Panc1 (cell line): ENCODE results near the gene TMEM220. TPM values are rescaled to one million over a fixed set of nuclear protein-coding genes. Genes with fewer than 3 reads are reported as not detected.

Source experiments
- ATAC-seq: fragments of 200-7000 bp; cut with Tn5 transposase; 2 replicates; pipeline ENCODE4 v1.9.1; 2020; ENCODE audit warnings: mild to moderate bottlenecking, moderate library complexity
- BruUV-seq: library from RNA; stranded (reverse); fragments of 400-500 nt; replicated peaks from 2 replicates; lab custom pipeline; 2021; lab: Mats Ljungman, UMichigan
- CTCF ChIA-PET: fragments of 300-600 bp; sonication (Branson Sonifier 250); formaldehyde crosslinking; loops from one replicate; lab custom pipeline; 2022; ENCODE audit warnings: antibody characterized with exemption; lab: Charles Lee
- POLR2A ChIA-PET: fragments of 300-600 bp; sonication (Branson Sonifier 250); formaldehyde crosslinking; loops from one replicate; lab custom pipeline; 2022; ENCODE audit warnings: antibody characterized with exemption; lab: Charles Lee
- DNase-seq: peaks from one replicate; pipeline ENCODE4 v3.0.0-alpha.2; 2010; ENCODE audit warnings: low read depth, low spot score
- H3K27ac ChIP-seq: 2 replicates; pipeline ENCODE4 v1.5.1; 2011; ENCODE audit warnings: mild to moderate bottlenecking, low read length, inconsistent platforms
- H3K27me3 ChIP-seq: fragments of 200-500 bp; sonication (Bioruptor generic); 2 replicates; pipeline ENCODE4 v1.6.0; 2014; ENCODE audit warnings: low read length, inconsistent platforms; ENCODE audit not compliant: control insufficient read depth, insufficient read depth
- H3K36me3 ChIP-seq: fragments of 200-500 bp; sonication (Bioruptor generic); 2 replicates; pipeline ENCODE4 v1.5.1; 2014; ENCODE audit warnings: inconsistent platforms, mild to moderate bottlenecking, low read length, moderate library complexity; ENCODE audit not compliant: control insufficient read depth, insufficient read depth
- H3K4me1 ChIP-seq: 2 replicates; pipeline ENCODE4 v1.5.1; 2011; ENCODE audit warnings: inconsistent platforms, mild to moderate bottlenecking, low read length, moderate library complexity; ENCODE audit not compliant: control insufficient read depth, insufficient read depth
- H3K4me3 ChIP-seq, 2 experiments: 2 replicates each; pipeline ENCODE4 v1.5.1; 2011 to 2012; ENCODE audit warnings: low read depth in 2 of 2, low read length in 2 of 2, mild to moderate bottlenecking in 2 of 2, inconsistent platforms in 1 of 2, moderate library complexity in 1 of 2
- H3K9me3 ChIP-seq: fragments of 200-500 bp; sonication (Bioruptor generic); 2 replicates; pipeline ENCODE4 v1.5.1; 2014; ENCODE audit warnings: low read depth, mild to moderate bottlenecking, inconsistent platforms, low read length, moderate library complexity; ENCODE audit not compliant: control insufficient read depth, insufficient read depth
- CTCF ChIP-seq: fragments of 450-650 bp; IDR thresholded peaks from 2 replicates; pipeline ENCODE4 v1.5.1; 2017; ENCODE audit warnings: mild to moderate bottlenecking
- POLR2AphosphoS5 ChIP-seq: IDR thresholded peaks from 2 replicates; pipeline ENCODE4 v1.6.1; 2012; ENCODE audit warnings: mild to moderate bottlenecking, low read depth, low read length, moderate library complexity
- REST ChIP-seq, 2 experiments: IDR thresholded peaks; 2 replicates each; pipeline ENCODE4 v1.6.1; 2011 to 2012; ENCODE audit warnings: low read depth in 2 of 2, control low read depth in 1 of 2, low read length in 1 of 2, mild to moderate bottlenecking in 1 of 2, moderate library complexity in 1 of 2; ENCODE audit not compliant: insufficient read depth in 1 of 2
- SIN3A ChIP-seq: IDR thresholded peaks from 2 replicates; pipeline ENCODE4 v1.6.1; 2012; ENCODE audit warnings: low read depth, mild to moderate bottlenecking, low read length, moderate library complexity, borderline replicate concordance; ENCODE audit not compliant: insufficient read depth
- TCF7L2 ChIP-seq: IDR thresholded peaks from 2 replicates; pipeline ENCODE4 v1.6.1; 2011; ENCODE audit warnings: mild to moderate bottlenecking, low read depth, low read length, inconsistent platforms
- in situ Hi-C: cut with HindIII; loops from 2 replicates; pipeline ENCODE4 v1.10.0; 2016; ENCODE audit warnings: low sequenced_read_pairs, low pct_unique_long_range_greater_than_20kb
- intact Hi-C: fragments of 100-400 bp; cut with micrococcal nuclease; formaldehyde crosslinking; loops from one replicate; pipeline ENCODE4 v1.10.0; 2022; ENCODE audit not compliant: unreplicated experiment
- total RNA-seq: library from RNA; stranded (reverse); gene quantifications from one replicate; pipeline ENCODE4 v1.2.1, GENCODE V29; 2021; ENCODE audit not compliant: unreplicated experiment

Gene TMEM220
- total RNA-seq, 1 experiment from 2014 or later: 9.3 TPM

GRCh38 chr17:10752696-10753095 lies 22.9 kb upstream of the TMEM220 start:
- CTCF ChIA-PET: no interaction called here

GRCh38 chr17:10751563-10751962 lies 21.7 kb upstream of the TMEM220 start:
- in situ Hi-C loops: no loop called here
- ATAC-seq: no peak
- Histone ChIP-seq H3K9me3 (no peaks in the 10 kb centered on the region), H3K36me3 (no peaks in the 10 kb centered on the region), H3K27me3 (no peaks in the 10 kb centered on the region), H3K27ac (no peak overlapping the region), H3K4me3 (no peak overlapping the region), H3K4me1 (no peaks in the 10 kb centered on the region; the same call in 1 of the 2 replicates)
- no TSS peak for BruUV-seq
- POLR2A ChIA-PET: no interaction called here
- TF ChIP-seq POLR2AphosphoS5 (no peak), TCF7L2 (no peak), SIN3A (no peak), CTCF (no peak), REST (IDR thresholded peaks at IDR 0.05; ENCODE audit: insufficient read depth in 1 of 2, low read depth in 2 of 2, low read length in 1 of 2) (no peak)
- CTCF ChIA-PET: no interaction called here
- intact Hi-C loops: no loop called here
- no peak for DNase-seq

More at GRCh38 chr17:10752696-10753095, 22.9 kb upstream of the TMEM220 start:
- BruUV-seq: no TSS peak
- POLR2A ChIA-PET: no interaction called here
- ATAC-seq: no peak
- Histone ChIP-seq H3K36me3 (no peaks in the 10 kb centered on the region), H3K4me3 (no peak overlapping the region), H3K4me1 (no peaks in the 10 kb centered on the region; the same call in 1 of the 2 replicates), H3K27me3 (no peaks in the 10 kb centered on the region), H3K9me3 (no peaks in the 10 kb centered on the region), H3K27ac (no peak overlapping the region)
- TF ChIP-seq REST (IDR thresholded peaks at IDR 0.05; ENCODE audit: insufficient read depth in 1 of 2, low read depth in 2 of 2, low read length in 1 of 2) (no peak), SIN3A (no peak), POLR2AphosphoS5 (no peak), TCF7L2 (no peak), CTCF (no peak)
- DNase-seq: no peak
- intact Hi-C loops (no loop called here), in situ Hi-C loops (no loop called here)
